ENCODE measurements around the gene CTDP1. TPM values are rescaled to one million over a fixed set of nuclear protein-coding genes. Genes with fewer than 3 reads are reported as not detected.

Gene CTDP1
- total and polyA plus RNA-seq, 9 of the 15 experiments (the other 6 are each of a cell fraction or from before 2014, with no cell fraction given), result 0.07 to 19.2 (median 4.0) TPM

- TF ChIP-seq STAT5A (IDR thresholded peaks at IDR 0.05; ENCODE audit: borderline replicate concordance, low read length) (no peak), EP300 (IDR thresholded peaks at IDR 0.05; ENCODE audit: low read length) (no peak), TFAP4 (CRISPR knock-in tag; IDR thresholded peaks at IDR 0.05; ENCODE audit: borderline replicate concordance) (peak; percentile 76), ZNF707 (CRISPR knock-in tag; conservative IDR thresholded peaks at IDR 0.05) (no peak), PKNOX1 (IDR thresholded peaks at IDR 0.05) (peak; percentile 60), RBM25 (IDR thresholded peaks at IDR 0.05; ENCODE audit: low read depth, low read length, severe bottlenecking) (peak; percentile 34), ZNF274 (IDR thresholded peaks at IDR 0.05; ENCODE audit: borderline replicate concordance, low read depth, low read length) (no peak), MEIS2 (IDR thresholded peaks at IDR 0.05; ENCODE audit: partially characterized antibody) (no peak), GTF2B (IDR thresholded peaks at IDR 0.05; ENCODE audit: extremely low read depth, insufficient read length) (no peak), ZNF395 (CRISPR knock-in tag; IDR thresholded peaks at IDR 0.05) (peak; percentile 88; the same call in 1 of the 2 replicates), PRDM10 (IDR thresholded peaks at IDR 0.05; ENCODE audit: partially characterized antibody) (peak; percentile 41), SRF (CRISPR knock-in tag; IDR thresholded peaks at IDR 0.05) (peak in 1 of 2 experiments; percentile 11; a peak in 1 of 4 replicates), TOE1 (IDR thresholded peaks at IDR 0.05; ENCODE audit: borderline replicate concordance) (0 out of 2 replicates have a peak, but pooled peaks have one; percentile 18), TOE1 (CRISPR knock-in tag; IDR thresholded peaks at IDR 0.05; ENCODE audit: borderline replicate concordance, low read depth) (no peak), TCFL5 (CRISPR knock-in tag; conservative IDR thresholded peaks at IDR 0.05) (no peak), DACH1 (IDR thresholded peaks at IDR 0.05; ENCODE audit: partially characterized antibody) (no peak), SAFB2 (IDR thresholded peaks at IDR 0.05; ENCODE audit: borderline replicate concordance, low read depth, low read length, severe bottlenecking) (no peak)
These were observed 695 bp upstream of the CTDP1 start (continued) for GRCh38 chr18:79678665-79679551.
